SHP77 (cell line): ENCODE results near the gene TTBK1.

Experiments used
- DNase-seq, 2 experiments: peaks; one replicate each; lab custom pipeline; 2025; lab: John Stamatoyannopoulos, UW

TTBK1 gene

GRCh38 chr6:43273707-43274106 is 30.4 kb downstream of the TTBK1 start:
- DNase-seq, result no peak

GRCh38 chr6:43274127-43274915 is 31.0 kb downstream of the TTBK1 start:
- DNase-seq, result no peak

GRCh38 chr6:43274916-43275597 is 31.8 kb downstream of the TTBK1 start:
- no peak for DNase-seq

- no peak for DNase-seq
These were observed 32.7 kb downstream of the TTBK1 start for GRCh38 chr6:43275801-43276576.

GRCh38 chr6:43276577-43277305 is 33.5 kb downstream of the TTBK1 start:
- no peak for DNase-seq

- no peak for DNase-seq
These were observed 34.0 kb downstream of the TTBK1 start for GRCh38 chr6:43277306-43277642.

GRCh38 chr6:43277643-43278523 is 34.6 kb downstream of the TTBK1 start:
- DNase-seq, result no peak

GRCh38 chr6:43278524-43279078 is 35.3 kb downstream of the TTBK1 start:
- no peak for DNase-seq

- DNase-seq, result no peak
These were observed 37.0 kb downstream of the TTBK1 start for GRCh38 chr6:43280234-43280633.

- DNase-seq, result no peak
These were observed 38.8 kb downstream of the TTBK1 start for GRCh38 chr6:43282060-43282459.

- no peak for DNase-seq
These were observed 39.6 kb downstream of the TTBK1 start for GRCh38 chr6:43282636-43283513.

GRCh38 chr6:43283514-43283901 is 40.2 kb downstream of the TTBK1 start:
- DNase-seq, result no peak

GRCh38 chr6:43283905-43284304 is 40.6 kb downstream of the TTBK1 start:
- DNase-seq, result no peak

GRCh38 chr6:43284991-43285781 is 41.9 kb downstream of the TTBK1 start:
- no peak for DNase-seq

GRCh38 chr6:43285832-43286231 is 42.6 kb downstream of the TTBK1 start:
- DNase-seq, result no peak

- no peak for DNase-seq
These were observed 43.2 kb downstream of the TTBK1 start for GRCh38 chr6:43286456-43286979.

GRCh38 chr6:43286980-43287716 is 43.9 kb downstream of the TTBK1 start:
- no peak for DNase-seq
